COLO668 (cell line): ENCODE results near the gene DHX30.
"Not testable (repeated sequence)": the region's sequence is repeated elsewhere in the genome, so short reads cannot be mapped to it uniquely, and the experiment has no call there.

ENCODE experiments used
- DNase-seq: peaks from one replicate; lab custom pipeline; 2025; ENCODE audit not compliant: unreplicated experiment; lab: John Stamatoyannopoulos, UW

DHX30 gene

GRCh38 chr3:47882338-47882737 is 79.4 kb downstream of the DHX30 start:
- no peak for DNase-seq

- DNase-seq, result no peak
Observed at GRCh38 chr3:47884603-47885002, 81.7 kb downstream of the DHX30 start.

- no peak for DNase-seq
Observed at GRCh38 chr3:47885168-47885567, 82.2 kb downstream of the DHX30 start.

GRCh38 chr3:47887991-47888390 is 85.1 kb downstream of the DHX30 start:
- DNase-seq, result not testable (repeated sequence)

- no peak for DNase-seq
Observed at GRCh38 chr3:47888986-47889757, 86.2 kb downstream of the DHX30 start.

- DNase-seq, result no peak
Observed at GRCh38 chr3:47890126-47890827, 87.3 kb downstream of the DHX30 start.

- DNase-seq, result no peak
Observed at GRCh38 chr3:47890828-47891612, 88.1 kb downstream of the DHX30 start.

GRCh38 chr3:47891613-47892005 is 88.7 kb downstream of the DHX30 start:
- no peak for DNase-seq

- DNase-seq, result no peak
Observed at GRCh38 chr3:47892286-47893040, 89.5 kb downstream of the DHX30 start.

- DNase-seq, result no peak
Observed at GRCh38 chr3:47895241-47895640, 92.3 kb downstream of the DHX30 start.

GRCh38 chr3:47896736-47897135 is 93.8 kb downstream of the DHX30 start:
- DNase-seq, result no peak

GRCh38 chr3:47897954-47898353 is 95.0 kb downstream of the DHX30 start:
- no peak for DNase-seq

- no peak for DNase-seq
Observed at GRCh38 chr3:47899495-47900108, 96.7 kb downstream of the DHX30 start.
